HG02943 (cell line): Measurements from ENCODE around the gene TBCEL.
"Not testable (repeated sequence)": the region's sequence is repeated elsewhere in the genome, so short reads cannot be mapped to it uniquely, and the experiment has no call there.

ENCODE experiments used
- ATAC-seq: cut with Tn5 transposase; IDR thresholded peaks from one replicate; pipeline ENCODE4 v1.9.1; 2021; ENCODE audit warnings: mild to moderate bottlenecking, low read depth, moderate library complexity; ENCODE audit not compliant: unreplicated experiment

Gene TBCEL

GRCh38 chr11:121104312-121104762 is 80.4 kb downstream of the TBCEL start:
- no peak for ATAC-seq

GRCh38 chr11:121105063-121105480 is 81.2 kb downstream of the TBCEL start:
- ATAC-seq, result no peak

GRCh38 chr11:121105481-121106195 is 81.7 kb downstream of the TBCEL start:
- no peak for ATAC-seq

- no peak for ATAC-seq
Observed at GRCh38 chr11:121106812-121107211, 82.9 kb downstream of the TBCEL start.

GRCh38 chr11:121108413-121108812 is 84.5 kb downstream of the TBCEL start:
- no peak for ATAC-seq

- ATAC-seq, result no peak
Observed at GRCh38 chr11:121109471-121109870, 85.6 kb downstream of the TBCEL start.

- no peak for ATAC-seq
Observed at GRCh38 chr11:121109916-121110586, 86.1 kb downstream of the TBCEL start.

GRCh38 chr11:121110871-121111724 is 87.2 kb downstream of the TBCEL start:
- no peak for ATAC-seq

GRCh38 chr11:121112498-121113455 is 88.9 kb downstream of the TBCEL start:
- no peak for ATAC-seq

- no peak for ATAC-seq
Observed at GRCh38 chr11:121113611-121114010, 89.7 kb downstream of the TBCEL start.

GRCh38 chr11:121115024-121115423 is 91.1 kb downstream of the TBCEL start:
- not testable (repeated sequence) for ATAC-seq

- no peak for ATAC-seq
Observed at GRCh38 chr11:121117788-121118187, 93.9 kb downstream of the TBCEL start.

GRCh38 chr11:121119440-121119839 is 95.5 kb downstream of the TBCEL start:
- no peak for ATAC-seq

GRCh38 chr11:121122328-121122727 is 98.4 kb downstream of the TBCEL start:
- ATAC-seq, result no peak

- no peak for ATAC-seq
Observed at GRCh38 chr11:121123496-121124069, 99.7 kb downstream of the TBCEL start.

GRCh38 chr11:121127809-121128208 is 103.9 kb downstream of the TBCEL start:
- ATAC-seq, result no peak

GRCh38 chr11:121129362-121130340 is 105.7 kb downstream of the TBCEL start:
- ATAC-seq, result no peak

GRCh38 chr11:121131656-121132055 is 107.8 kb downstream of the TBCEL start:
- ATAC-seq, result no peak
